ENCODE measurements around the gene SLC13A2. TPM values are rescaled to one million over a fixed set of nuclear protein-coding genes. Genes with fewer than 3 reads are reported as not detected.
"Not testable (repeated sequence)": the region's sequence is repeated elsewhere in the genome, so short reads cannot be mapped to it uniquely, and the experiment has no call there.

SLC13A2 gene
- total RNA-seq, 1 experiment from 2014 or later, result not detected

- no peak for DNase-seq (ENCODE audit: low spot score)
Measured at GRCh38 chr17:28513476-28513875, 40.0 kb downstream of the SLC13A2 start.

- DNase-seq (ENCODE audit: low spot score), result peak; percentile 20
Measured at GRCh38 chr17:28514561-28515002, 41.1 kb downstream of the SLC13A2 start.

- DNase-seq (ENCODE audit: low spot score), result no peak
Measured at GRCh38 chr17:28515518-28515917, 42.1 kb downstream of the SLC13A2 start.

GRCh38 chr17:28518132-28518531 is 44.7 kb downstream of the SLC13A2 start:
- DNase-seq (ENCODE audit: low spot score), result no peak

GRCh38 chr17:28518578-28518977 is 45.1 kb downstream of the SLC13A2 start:
- DNase-seq (ENCODE audit: low spot score), result no peak

- DNase-seq (ENCODE audit: low spot score), result no peak
Measured at GRCh38 chr17:28519236-28519635, 45.8 kb downstream of the SLC13A2 start.

GRCh38 chr17:28520687-28521086 is 47.2 kb downstream of the SLC13A2 start:
- DNase-seq (ENCODE audit: low spot score), result no peak

- no peak for DNase-seq (ENCODE audit: low spot score)
Measured at GRCh38 chr17:28521311-28522085, 48.1 kb downstream of the SLC13A2 start.

- not testable (repeated sequence) for DNase-seq (ENCODE audit: low spot score)
Measured at GRCh38 chr17:28522281-28522680, 48.8 kb downstream of the SLC13A2 start.

GRCh38 chr17:28523186-28523585 is 49.7 kb downstream of the SLC13A2 start:
- DNase-seq (ENCODE audit: low spot score), result no peak

GRCh38 chr17:28523876-28524275 is 50.4 kb downstream of the SLC13A2 start:
- no peak for DNase-seq (ENCODE audit: low spot score)

- DNase-seq (ENCODE audit: low spot score), result peak; percentile 63
Measured at GRCh38 chr17:28524476-28525424, 51.3 kb downstream of the SLC13A2 start.

GRCh38 chr17:28526381-28526780 is 52.9 kb downstream of the SLC13A2 start:
- DNase-seq (ENCODE audit: low spot score), result no peak

GRCh38 chr17:28527181-28527681 is 53.8 kb downstream of the SLC13A2 start:
- no peak for DNase-seq (ENCODE audit: low spot score)

- no peak for DNase-seq (ENCODE audit: low spot score)
Measured at GRCh38 chr17:28527859-28528258, 54.4 kb downstream of the SLC13A2 start.

- no peak for DNase-seq (ENCODE audit: low spot score)
Measured at GRCh38 chr17:28528327-28529012, 55.0 kb downstream of the SLC13A2 start.

- no peak for DNase-seq (ENCODE audit: low spot score)
Measured at GRCh38 chr17:28529013-28529400, 55.6 kb downstream of the SLC13A2 start.

GRCh38 chr17:28530250-28530649 is 56.8 kb downstream of the SLC13A2 start:
- DNase-seq (ENCODE audit: low spot score), result no peak

- DNase-seq (ENCODE audit: low spot score), result no peak
Measured at GRCh38 chr17:28530926-28531325, 57.5 kb downstream of the SLC13A2 start.

GRCh38 chr17:28532050-28532960 is 58.9 kb downstream of the SLC13A2 start:
- no peak for DNase-seq (ENCODE audit: low spot score)

All from HT-29 (cell line).